AG08396 (cell line): ENCODE measurements around the gene KIF6.
A peak's percentile ranks its signal among the peaks of the same experiment; 100 is the strongest.
"Not testable (repeated sequence)": the region's sequence is repeated elsewhere in the genome, so short reads cannot be mapped to it uniquely, and the experiment has no call there.

Experiments used
- DNase-seq: peaks from one replicate; pipeline ENCODE4 v3.0.0; 2012; ENCODE audit warnings: low spot score, mixed read lengths

KIF6 gene

DNA sequence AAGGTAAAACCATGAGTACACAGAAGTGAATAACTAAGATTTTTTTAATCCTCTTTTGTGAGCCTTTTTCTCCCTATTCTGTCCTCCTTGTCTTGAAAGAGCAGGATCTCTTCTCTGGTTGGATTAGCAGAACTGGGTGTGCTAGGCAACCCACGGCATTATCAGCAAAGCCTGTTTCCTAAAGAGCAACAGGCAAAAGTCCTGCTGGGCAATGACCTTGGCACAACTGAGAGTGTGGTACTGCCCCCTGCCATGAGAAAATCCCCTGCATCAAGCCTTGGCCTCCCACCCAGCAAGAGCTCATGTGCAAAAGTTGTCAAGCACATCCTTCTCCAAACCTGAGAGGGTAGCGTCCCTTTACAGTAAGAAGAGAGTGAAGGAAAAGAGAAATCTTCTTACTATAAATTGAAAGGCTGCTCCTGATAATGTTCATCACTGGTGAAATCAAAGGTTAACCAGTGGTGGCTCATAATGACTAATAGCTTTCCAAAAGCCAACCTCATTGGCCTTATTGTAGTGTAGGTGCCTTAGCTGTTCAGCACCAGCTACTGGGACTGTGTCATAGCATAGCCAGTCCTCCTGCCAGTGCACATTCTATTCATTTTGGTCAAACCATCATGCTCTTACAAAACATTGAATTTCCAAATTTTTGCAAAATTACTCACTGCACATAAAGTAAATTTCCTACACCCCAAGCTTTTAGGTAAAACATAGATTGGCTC, 17.1 kb downstream of the KIF6 start:
- DNase-seq = peak; percentile 57

DNA sequence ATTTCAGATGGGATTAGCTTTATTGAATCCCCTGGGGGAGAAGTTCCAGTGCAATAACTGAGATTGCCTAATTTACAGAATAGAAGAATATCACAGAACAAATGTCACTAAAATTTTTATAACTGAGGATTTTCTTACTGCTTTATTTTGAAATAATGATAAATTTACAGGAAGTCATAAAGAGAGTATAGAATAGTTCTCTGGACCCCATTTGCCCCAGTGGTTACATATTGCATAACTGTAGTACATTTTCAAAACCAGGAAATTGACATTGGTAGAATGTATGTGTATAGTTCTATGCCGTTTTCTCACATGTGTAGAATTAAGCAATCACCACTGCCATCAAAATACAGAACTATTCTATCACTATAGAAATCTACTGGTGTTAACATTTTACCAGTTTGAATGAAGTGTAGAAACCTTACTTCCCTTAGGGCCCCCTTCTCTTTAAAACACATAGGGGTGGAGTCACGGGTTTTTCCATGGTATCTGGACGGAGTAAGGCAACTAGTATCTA, 18.3 kb downstream of the KIF6 start:
- no peak for DNase-seq

DNA sequence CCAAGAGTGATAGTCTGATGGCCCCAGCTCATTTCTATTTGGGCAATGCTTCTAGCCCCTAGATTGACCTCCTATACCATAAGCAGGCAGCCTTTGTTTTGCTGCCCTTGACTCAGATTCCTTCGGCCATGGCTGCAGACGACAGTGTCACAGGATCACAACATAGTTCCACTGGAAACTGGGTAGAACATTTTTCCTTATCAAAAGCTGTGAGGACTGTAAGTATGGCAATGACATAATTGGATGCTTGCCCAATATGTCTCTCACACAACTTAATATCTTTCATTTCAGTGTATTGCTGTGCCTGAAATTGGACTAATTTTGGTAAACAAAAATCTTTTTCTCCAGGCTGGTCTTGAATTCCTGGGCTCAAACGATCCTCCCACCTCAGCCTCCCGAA, 22.9 kb downstream of the KIF6 start:
- DNase-seq = no peak

DNA sequence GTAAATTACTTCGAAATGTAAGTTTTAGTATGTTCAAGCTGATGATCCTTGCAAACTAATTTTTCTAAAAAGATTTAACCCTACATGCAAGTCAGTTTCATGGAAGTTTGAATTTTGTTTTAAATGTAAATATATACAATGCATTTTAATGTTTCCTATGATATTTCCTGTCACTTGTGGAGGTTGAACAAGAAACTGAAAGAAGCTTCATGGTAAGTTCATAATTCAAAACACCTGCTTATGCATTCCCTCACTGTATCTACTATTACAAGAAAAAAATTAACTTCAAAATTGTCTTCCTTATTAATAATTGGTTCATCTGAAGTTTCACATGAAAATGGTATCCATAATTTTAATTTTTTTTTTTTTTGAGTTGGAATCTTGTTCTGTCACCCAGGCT, 24.8 kb downstream of the KIF6 start:
- no peak for DNase-seq

DNA sequence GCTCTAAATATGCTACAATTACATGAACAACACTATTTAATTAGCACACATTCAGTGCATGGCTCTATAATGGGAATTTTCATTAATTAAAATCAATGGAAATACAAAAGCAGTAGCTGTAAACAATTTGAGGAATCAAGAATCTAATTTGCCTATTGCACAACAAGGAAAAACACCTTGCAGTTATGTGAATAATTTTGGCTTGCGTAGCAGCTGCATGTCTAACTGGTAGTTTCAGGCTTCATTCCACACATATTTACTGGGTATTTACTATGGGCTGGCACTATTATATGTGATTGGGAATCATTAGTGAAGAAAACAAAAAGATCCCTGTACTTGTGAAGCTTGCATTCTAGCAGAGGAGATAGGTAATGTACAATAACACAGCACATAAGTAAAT, 26.4 kb downstream of the KIF6 start:
- no peak for DNase-seq

DNA sequence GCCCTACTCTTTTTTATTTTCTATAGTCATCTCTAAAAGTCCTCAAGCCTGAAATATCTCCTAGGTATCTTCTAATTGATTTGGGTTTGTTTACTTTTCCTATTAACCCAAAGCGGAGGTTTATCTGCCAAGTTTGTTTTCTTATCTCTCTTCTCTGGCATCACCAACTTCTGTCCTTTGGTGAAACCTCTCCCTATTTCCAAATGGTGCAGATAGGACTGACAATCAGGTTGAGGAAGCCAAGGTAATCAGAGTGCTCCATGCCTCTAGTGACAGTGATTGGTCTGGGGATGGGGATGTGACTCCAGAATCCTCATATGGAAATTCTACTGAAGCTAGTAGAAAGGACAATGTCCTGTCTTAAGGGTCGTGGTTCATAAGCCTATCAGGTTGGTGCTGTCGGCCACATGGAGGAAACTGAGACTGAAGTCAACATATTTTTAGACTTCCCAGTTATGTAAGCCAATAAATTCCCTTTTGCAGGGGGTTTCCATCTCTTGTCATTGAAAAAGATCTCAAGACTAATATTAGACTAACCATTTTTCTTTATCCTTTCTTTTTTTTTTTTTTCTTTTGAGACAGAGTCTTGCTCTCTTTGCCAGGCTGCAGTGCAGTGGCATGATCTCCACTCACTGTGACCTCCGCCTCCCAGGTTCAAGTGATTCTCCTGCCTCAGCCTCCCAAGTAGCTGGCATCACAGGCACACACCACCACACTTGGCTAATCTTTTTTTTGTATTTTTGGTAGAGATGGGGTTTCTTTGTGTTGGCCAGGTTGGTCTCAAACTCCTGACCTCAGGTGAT, 28.0 kb downstream of the KIF6 start:
- DNase-seq = no peak

DNA sequence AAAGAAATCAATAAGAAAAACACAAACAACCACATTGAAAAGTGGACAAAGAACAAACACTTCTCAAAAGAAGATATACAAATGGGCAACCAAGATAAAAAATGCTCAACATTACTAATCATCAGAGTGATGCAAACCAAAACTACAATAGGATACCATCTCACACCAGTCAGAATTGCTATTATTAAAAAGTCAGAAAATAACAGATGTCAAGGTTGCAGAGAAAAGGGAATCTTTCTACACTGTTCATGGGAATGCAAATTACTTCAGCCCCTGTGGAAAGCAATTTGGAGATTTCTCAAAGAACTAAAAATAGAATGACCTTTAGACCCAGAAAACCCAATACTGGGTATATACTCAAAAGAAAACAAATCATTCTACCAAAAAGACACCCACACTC, 29.8 kb downstream of the KIF6 start:
- no peak for DNase-seq

DNA sequence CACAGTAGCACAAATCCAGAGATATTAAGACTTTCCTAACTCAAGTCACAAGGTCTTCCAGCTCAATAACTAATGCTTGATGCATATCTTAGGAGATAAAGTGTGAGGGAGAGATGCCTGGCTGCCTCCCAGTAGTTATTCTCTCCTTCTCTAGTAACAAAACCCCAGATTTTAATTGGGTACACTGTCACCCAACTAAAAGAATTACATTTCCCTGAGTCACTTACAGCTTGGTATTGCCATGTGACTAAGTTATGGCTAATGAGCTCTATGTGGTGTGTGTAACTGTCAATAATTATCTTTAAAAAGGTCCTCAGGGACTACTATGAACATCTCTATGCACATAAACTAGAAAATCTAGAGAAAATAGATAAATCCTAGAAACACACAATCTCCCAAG, 32.0 kb downstream of the KIF6 start:
- DNase-seq = no peak

DNA sequence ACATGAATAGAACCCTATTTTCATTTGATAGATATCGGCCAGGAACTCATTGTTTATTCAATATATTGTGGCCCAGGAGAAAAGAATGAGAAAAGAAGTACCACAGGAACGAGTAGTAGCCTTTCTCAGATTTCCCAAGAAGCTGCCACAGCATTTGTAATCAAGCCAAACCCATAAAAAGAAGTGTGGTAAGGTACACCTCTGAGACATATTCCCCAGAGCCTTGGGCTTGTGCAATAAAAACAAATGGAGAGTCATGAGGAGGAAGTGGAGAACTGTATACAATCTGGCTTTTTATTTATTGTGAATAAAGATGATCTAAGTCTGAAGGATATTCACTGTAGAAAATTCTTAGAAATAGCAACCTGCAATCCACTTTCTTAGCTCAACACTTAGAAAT, 36.7 kb downstream of the KIF6 start:
- DNase-seq = peak; percentile 17

DNA sequence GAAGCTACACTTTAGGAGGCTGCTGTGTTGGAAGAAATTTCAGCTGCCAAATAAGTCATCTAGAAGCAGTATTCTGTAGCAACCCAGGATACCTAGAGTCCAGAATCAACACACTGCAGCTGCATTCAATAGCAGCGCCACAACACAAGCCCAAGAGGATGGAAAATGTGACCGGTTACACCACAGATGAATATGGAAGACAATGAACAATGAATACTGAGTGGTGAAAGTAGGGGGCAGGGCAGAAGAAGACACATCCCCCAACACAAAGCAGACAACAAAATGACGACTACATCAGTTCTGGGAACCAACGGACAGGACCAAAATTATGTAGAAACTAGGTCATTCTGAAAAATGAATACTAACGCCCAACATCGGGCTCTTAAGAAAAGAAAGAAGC, 38.2 kb downstream of the KIF6 start:
- no peak for DNase-seq

DNA sequence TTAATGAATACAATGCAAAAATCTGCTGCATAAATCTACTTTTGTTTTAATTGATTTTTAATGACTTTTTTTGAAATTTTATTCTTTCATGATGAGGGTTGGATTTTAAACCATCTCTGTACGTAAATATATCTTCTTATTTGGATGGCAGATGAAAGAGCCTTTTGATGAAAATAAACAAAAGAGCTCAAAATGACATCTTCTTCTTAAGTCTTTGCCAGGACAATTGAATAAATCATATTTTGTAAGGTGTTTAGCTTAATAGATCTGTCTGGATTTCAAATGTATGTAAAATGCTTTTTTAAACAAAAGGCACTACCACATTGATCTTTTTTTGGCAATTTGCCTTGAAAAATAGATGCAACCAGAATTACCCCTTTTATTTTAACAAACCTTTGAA, 39.3 kb downstream of the KIF6 start:
- no peak for DNase-seq

DNA sequence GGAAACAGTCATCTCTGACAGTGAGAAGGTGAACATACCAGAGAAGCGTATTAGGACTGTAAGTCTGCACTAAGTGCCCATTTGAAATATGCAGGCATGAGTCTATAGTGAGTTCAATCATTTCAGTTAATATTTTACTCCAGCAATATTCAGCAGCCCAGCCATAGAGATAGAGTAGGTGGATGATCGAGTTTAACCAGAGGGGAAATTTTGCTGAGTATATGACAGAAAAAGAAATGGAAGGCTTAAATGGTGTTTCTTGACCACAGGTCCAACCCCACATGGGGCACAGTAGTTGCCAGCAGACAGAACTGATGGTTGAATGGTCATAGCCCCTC, 39.8 kb downstream of the KIF6 start:
- DNase-seq = no peak

DNA sequence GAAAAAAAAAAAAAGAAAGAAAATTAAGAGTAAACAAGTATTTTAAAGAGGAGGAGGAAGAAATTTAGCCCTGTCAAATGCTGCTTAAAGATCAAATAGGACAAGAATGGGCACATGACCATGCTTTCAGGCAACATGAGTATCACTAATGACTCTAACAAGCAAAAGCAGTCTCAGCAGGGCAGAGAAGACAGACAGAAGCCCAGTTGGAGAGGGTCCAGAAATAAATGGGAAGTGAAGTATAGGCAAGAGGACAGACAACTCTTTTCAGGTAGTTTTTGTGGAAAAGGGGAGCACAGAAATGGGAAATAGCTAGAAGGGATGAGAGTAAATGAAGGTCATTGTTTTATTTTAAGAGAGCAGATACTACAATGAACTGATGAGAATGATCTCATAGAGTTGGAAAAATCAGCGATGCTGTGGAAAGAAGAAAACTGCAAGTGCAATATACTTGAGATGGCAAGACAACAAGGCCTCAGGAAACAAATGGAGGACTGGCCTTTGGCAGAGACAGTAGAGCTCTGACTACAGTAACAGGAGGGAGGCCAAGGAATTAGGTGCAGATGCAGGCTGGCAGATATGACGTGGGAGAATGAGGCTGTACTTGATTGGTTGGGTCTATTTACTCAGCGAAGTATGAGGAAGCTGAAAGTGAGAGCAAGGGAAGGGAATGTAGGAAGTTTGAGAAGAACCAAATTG, 40.3 kb downstream of the KIF6 start:
- DNase-seq = peak; percentile 41

DNA sequence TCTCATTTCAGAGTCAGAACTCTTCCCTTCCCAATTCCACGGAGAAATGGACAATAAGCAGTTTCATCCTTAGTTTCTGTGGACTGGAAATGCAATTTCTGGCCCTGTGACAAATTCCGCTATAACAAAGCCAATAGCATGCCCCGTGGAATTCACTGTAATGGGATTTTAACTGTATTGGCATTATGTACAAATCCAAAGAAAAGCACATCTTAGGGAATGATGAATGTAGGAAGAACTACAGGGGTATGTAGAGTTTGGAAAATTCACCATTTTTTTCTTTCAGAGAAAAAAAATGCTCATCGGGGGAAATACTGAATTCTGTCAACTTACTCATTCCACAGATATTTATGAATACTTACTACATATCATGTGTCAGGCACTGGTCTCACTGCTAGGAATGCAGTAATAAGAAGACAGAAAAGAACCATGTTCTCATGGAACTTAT, 43.5 kb downstream of the KIF6 start:
- no peak for DNase-seq

DNA sequence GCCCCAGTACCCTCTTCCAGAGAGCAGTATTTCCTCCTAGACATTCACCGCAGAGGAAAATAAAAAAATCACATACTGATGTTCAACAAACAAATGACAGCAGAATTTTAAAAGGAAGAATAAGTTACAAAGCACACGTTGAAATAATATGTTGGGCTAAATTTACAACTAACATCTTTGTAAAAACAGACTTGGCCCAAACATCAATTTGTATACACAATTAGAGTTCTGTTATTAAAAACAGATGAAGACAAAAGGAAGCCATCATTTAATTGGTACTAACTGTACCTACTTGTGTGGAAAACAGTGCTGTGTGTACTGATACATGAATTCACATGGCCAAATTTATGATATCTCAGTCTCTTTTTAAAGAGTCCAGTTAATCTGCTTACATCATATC, 46.3 kb downstream of the KIF6 start:
- no peak for DNase-seq

DNA sequence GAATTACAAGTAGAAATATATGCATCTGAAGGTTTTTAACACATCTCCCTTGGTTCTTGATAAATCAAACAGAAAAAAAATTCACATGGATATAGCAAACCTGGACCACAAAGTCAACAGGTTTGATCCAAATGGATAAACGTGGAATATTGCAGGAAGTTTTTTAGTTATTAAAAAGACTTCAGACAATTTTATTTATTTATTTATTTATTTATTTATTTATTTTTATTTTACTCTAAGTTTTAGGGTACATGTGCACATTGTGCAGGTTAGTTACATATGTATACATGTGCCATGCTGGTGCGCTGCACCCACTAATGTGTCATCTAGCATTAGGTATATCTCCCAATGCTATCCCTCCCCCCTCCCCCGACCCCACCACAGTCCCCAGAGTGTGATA, 47.9 kb downstream of the KIF6 start:
- DNase-seq = not testable (repeated sequence)

DNA sequence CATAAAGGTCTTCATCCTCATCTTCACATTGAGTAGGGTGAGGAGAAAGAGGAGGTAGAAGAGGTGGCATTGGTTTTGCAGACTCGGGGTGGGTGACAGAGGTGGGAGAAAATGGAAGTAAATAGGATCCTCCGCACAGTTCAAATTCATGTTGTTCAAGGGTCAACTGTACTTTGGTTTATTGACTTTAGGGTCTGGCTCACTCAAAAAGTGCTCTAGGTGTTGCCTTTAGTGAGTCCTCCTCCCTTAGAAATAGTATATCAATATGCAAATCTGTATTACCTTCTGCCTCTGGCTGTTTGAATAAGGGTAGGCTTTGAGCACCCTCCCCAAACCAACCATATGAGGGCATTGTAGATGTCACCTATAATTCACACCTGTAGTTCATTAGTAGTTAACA, 54.7 kb downstream of the KIF6 start:
- DNase-seq = no peak

DNA sequence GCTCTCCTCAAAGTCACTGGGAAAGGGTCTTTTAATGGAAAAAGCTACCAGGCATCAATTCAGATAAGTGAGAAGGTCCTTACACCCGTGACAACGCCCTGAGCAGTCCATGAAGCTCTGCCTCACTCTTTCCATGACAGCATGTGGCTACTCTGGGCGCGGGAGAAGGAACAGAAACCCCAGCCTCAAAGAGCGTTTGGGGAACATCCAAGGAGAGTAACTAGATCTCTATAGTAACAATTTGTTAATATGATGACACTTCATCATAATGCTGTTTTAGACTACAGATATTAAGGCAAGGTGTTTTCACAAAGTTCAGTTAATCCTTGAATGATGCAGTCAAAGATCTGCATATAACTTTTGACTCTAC, 55.2 kb downstream of the KIF6 start:
- DNase-seq = no peak

DNA sequence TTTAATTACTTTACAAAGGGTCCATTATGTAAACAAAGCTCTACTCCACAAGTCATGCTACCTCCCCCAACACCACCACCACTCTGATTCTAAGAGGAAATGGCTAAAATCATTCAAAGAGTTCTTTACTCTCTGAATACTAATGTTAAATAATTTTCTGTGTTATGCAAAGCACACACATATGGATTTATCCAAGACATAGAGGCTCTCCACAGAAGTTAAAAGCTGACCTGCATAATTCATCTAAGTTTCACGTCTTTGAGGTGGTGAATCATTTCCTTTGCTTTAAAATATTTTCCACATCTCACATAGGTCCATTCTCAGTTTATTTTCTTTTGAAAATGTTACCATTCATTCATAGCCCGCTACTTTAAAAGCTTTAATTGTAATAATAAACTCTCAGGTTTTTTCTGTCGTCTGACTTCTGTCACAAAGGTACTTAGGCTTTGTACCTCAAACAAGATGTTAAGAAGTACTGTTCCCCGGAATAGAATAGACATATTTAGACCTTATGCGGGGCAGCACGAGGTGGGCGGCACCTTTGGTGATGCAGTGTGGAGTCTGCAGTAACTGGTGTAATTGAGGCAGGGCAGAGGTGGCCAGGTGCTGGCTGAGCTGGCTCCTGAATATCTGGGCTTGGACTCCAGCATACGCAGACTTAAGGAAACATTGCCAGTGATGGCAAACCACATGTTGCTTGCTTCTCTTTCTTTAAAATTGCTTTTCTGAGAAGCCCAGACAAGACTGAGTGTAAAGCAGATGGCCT, 55.8 kb downstream of the KIF6 start:
- no peak for DNase-seq

DNA sequence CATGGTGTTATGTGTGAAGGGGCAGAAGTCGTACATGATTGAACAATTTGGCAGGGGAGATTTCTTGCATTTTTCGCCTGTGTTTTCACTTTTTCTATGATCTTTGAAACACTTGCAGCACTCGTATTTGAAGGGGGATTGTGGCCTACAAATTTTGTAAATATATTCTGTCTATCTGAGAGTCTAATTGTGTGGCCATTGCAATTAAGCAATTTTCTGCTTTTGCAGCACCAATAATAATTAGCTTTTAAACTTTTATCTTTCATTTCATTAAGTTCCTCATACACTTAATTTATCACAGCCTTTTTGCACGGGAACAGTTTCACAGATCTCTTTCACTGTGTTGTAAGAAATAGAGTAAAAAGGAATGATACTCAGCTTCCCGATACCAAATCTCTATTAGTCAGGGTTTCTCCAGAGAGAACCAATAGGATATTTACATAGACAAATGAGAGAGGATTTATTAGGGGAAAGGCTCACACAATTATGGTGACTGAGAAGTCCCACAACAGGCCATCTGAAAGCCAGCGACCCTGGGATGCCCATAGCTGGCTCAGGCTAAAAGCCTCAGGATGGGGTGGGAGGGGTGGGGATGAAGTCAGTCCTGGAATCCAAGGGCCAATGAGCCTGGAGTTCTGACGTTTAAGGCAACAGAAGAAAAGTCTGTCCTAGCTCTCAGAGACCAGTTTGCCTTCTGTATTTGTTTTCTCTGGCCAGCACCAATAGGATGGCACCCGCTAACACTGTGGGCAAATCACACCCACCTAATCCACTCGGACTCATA, 58.3 kb downstream of the KIF6 start:
- DNase-seq = no peak

DNA sequence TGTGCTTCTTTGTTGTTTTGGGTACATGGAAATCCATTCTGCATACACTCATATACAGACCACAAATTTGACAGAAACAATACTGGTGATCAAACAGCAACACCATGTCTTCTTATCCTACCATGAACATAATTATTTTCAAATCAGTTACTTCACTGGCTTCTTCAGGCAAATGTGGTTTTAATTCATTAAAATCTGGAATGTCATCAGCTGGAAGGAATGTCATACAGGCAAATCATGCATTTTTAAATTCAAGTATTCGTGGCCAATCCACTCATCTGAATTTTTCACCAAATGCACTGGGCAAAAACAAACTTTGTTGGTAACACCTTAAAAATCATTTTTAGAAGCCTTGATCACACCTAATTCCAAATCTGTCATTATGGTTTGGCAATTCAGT, 59.3 kb downstream of the KIF6 start:
- DNase-seq = no peak

DNA sequence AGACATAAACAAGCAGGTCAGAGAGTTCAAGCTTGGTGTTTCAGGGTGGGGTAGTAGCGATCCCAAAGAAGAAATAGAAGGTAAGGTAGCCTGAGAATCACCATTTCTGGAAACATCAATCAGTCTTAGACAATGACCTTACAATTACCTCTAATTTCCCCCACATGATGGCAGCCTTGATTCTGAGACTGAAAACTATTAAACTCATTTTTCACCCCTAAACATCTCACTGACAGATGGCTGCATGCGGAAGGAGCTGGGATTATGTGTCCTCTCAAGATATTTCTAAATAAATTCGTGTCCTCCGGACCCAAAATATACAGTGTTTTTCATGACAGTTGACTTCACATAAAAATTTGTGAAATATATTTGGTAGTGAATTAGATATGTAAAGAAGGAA, 61.0 kb downstream of the KIF6 start:
- DNase-seq = no peak
